Right lobe of liver (tissue), 6 donors: Measurements from ENCODE around the gene LRRC9. TPM values are rescaled to one million over a fixed set of nuclear protein-coding genes. Genes with fewer than 3 reads are reported as not detected.

Source experiments
- ATAC-seq, 4 donors: fragments of 200-7000 bp; cut with Tn5 transposase; one replicate each; pipeline ENCODE4 v1.9.1; 2020; ENCODE audit warnings: mild to moderate bottlenecking in 4 of 4, moderate library complexity in 4 of 4
- DNase-seq, 3 donors: peaks; one replicate each; pipeline ENCODE4 v3.0.0-alpha.2; 2020
- H3K27ac ChIP-seq, 3 donors: fragments of 200-600 bp; one replicate each; pipeline ENCODE4 v1.8.0; 2022
- H3K27me3 ChIP-seq, 2 donors: fragments of 200-600 bp; one replicate each; pipeline ENCODE4 v1.8.0; 2022
- H3K36me3 ChIP-seq, 4 donors: fragments of 200-600 bp; sonication (generic) in 1 of 4; one replicate each; pipeline versions ENCODE4 v1.5.1 to v1.8.0; 2017 to 2022; ENCODE audit warnings: control low read depth in 1 of 4
- H3K4me1 ChIP-seq, 4 donors: fragments of 200-600 bp; sonication (generic) in 1 of 4; one replicate each; pipeline versions ENCODE4 v1.5.1 to v1.8.0; 2017 to 2022; ENCODE audit warnings: control low read depth in 1 of 4
- H3K4me3 ChIP-seq, 3 donors: fragments of 200-600 bp; one replicate each; pipeline ENCODE4 v1.8.0; 2022
- H3K9me3 ChIP-seq, 4 donors: fragments of 200-600 bp; sonication (generic) in 1 of 4; one replicate each; pipeline versions ENCODE4 v1.5.1 to v1.8.0; 2017 to 2022; ENCODE audit warnings: control low read depth in 1 of 4
- POLR2A ChIP-seq: fragments of 450-650 bp; IDR thresholded peaks from one replicate; pipeline ENCODE4 v1.6.1; 2017; ENCODE audit warnings: antibody characterized with exemption, mild to moderate bottlenecking
- WGBS: methylation state at CpG from one replicate; pipeline ENCODE4 v1.1.6; 2018; ENCODE audit warnings: low coverage, low lambda C conversion rate; ENCODE audit not compliant: insufficient coverage; ENCODE audit errors: missing lambda C conversion rate; 5-methylcytosine and 5-hydroxymethylcytosine counted together
- intact Hi-C, 2 donors: fragments of 100-400 bp; cut with DNase I; formaldehyde crosslinking; loops; one replicate each; pipeline versions ENCODE4 v1.11.2 to v1.14.1; 2022
- total RNA-seq, 6 experiments: library from RNA; depleted of rRNA in 2 of 6; stranded (reverse); fragments of >200 nt in 2 of 6; fragmentation: NEBNext Ultra II Directional in 3 of 6; extraction: Animal tissue kit (Norgen Biotek cat#: 25700) in 3 of 6; gene quantifications; one replicate each; pipeline versions ENCODE4 v1.1.0 to v1.2.4, GENCODE V29; 2016 to 2023
- TF ChIP-seq, protein P1 (sequence below), 4 donors: fragments of 200-600 bp in 3 of 4; fragments of 450-650 bp in 1 of 4; IDR thresholded peaks; one replicate each; pipeline versions ENCODE4 v1.5.1 to v1.8.0; 2016 to 2022; ENCODE audit warnings: antibody characterized with exemption in 4 of 4, mild to moderate bottlenecking in 2 of 4
- donor health status: DM: no; HTN: yes; CAD: no.
- donor health status: DM: no; HTN: no; CAD: no.
- donor health status: DM: no; HTN: no; CAD: no.
- donor health status: DM: no; HTN: yes; CAD: no.
- donor health status: DM: no; HTN: yes; CAD: no.

The LRRC9 gene
- total RNA-seq, 6 experiments from 2014 or later = 0.15 TPM; not detected in 5

DNA sequence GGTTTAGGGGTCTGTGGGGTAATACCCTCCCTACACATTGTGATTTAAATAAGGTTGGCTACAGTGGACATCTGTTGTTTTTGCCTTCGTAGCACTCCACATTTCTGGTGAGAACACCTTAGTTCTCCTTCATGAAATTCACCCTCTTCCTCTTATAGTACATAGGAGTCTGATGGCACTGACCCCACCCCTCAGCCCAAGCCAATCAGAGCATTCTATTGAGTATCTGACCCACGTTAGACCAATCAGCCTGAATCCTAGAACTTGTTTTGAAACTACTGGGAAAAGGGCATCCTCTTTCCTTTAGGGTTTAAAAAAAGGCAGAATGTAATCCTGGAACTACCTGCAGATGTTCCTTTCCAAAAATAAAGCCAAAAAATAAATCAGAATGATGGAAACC lies 15.8 kb upstream of the LRRC9 start:
- Histone ChIP-seq H3K27me3 (no peaks in the 10 kb centered on the region), H3K4me1 (no peaks in the 10 kb centered on the region), H3K27ac (no peak overlapping the region), H3K9me3 (no peaks in the 10 kb centered on the region), H3K36me3 (no peaks in the 10 kb centered on the region), H3K4me3 (no peak overlapping the region)
- DNase-seq (no peak), ATAC-seq (no peak)
- TF ChIP-seq POLR2A = no peak
- TF ChIP-seq, protein P1, sequence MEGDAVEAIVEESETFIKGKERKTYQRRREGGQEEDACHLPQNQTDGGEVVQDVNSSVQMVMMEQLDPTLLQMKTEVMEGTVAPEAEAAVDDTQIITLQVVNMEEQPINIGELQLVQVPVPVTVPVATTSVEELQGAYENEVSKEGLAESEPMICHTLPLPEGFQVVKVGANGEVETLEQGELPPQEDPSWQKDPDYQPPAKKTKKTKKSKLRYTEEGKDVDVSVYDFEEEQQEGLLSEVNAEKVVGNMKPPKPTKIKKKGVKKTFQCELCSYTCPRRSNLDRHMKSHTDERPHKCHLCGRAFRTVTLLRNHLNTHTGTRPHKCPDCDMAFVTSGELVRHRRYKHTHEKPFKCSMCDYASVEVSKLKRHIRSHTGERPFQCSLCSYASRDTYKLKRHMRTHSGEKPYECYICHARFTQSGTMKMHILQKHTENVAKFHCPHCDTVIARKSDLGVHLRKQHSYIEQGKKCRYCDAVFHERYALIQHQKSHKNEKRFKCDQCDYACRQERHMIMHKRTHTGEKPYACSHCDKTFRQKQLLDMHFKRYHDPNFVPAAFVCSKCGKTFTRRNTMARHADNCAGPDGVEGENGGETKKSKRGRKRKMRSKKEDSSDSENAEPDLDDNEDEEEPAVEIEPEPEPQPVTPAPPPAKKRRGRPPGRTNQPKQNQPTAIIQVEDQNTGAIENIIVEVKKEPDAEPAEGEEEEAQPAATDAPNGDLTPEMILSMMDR (IDR thresholded peaks at IDR 0.05) = no peak
- intact Hi-C loops = loop anchor here in 1 of 2 donors (10.0 kb wide), 1 partner anchor 269 kb away; no protein-coding TSS in a partner anchor
- WGBS = 49% methylated on average over 2 of the region's 2 CpGs

GRCh38 chr14:59905188-59905587 lies 14.8 kb upstream of the LRRC9 start:
- intact Hi-C loops = loop anchor here in 1 of 2 donors (10.0 kb wide), 1 partner anchor 270 kb away; no protein-coding TSS in a partner anchor
- ATAC-seq (no peak), DNase-seq (no peak)
- no peaks in the 10 kb centered on the region for H3K4me1 ChIP-seq
- no peak for TF ChIP-seq POLR2A
- TF ChIP-seq, protein P1 (IDR thresholded peaks at IDR 0.05) = no peak
- H3K36me3 ChIP-seq = no peaks in the 10 kb centered on the region
- WGBS = 59% methylated on average over 2 of the region's 2 CpGs
- H3K9me3 ChIP-seq = no peaks in the 10 kb centered on the region
- no peaks in the 10 kb centered on the region for H3K27me3 ChIP-seq
- no peak overlapping the region for H3K27ac ChIP-seq
- no peak overlapping the region for H3K4me3 ChIP-seq

- no peaks in the 10 kb centered on the region for H3K36me3 ChIP-seq
- ATAC-seq (no peak), DNase-seq (no peak)
- H3K4me1 ChIP-seq = no peaks in the 10 kb centered on the region
- no peaks in the 10 kb centered on the region for H3K9me3 ChIP-seq
- H3K27me3 ChIP-seq = no peaks in the 10 kb centered on the region
- no peak overlapping the region for H3K4me3 ChIP-seq
- WGBS = 72% methylated on average over 2 of the region's 2 CpGs
- intact Hi-C loops = no loop called here
- H3K27ac ChIP-seq = no peak overlapping the region
- TF ChIP-seq POLR2A = no peak
- TF ChIP-seq, protein P1 (IDR thresholded peaks at IDR 0.05) = no peak
Observed at GRCh38 chr14:59912443-59912842, 7.5 kb upstream of the LRRC9 start.

DNA sequence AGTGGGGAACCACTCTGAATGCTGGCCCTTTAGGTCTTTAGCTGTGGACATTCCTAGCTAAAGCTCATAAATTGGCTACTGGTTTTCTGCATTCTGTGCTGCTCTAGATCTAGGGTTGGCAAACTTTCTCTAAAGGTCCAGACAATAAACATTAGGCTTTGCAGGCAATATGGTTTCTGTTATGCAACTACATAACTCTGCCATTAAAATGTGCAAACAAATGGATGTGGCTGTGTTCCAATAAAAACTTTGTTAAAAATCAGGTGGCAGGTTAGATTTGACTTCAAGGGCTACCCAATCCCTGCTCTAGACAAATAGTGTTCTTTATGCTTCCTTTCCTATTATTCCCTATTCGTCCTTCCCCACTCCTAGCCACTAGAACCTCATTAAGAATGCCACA lies 6.8 kb upstream of the LRRC9 start:
- Histone ChIP-seq H3K4me3 (no peak overlapping the region), H3K9me3 (no peaks in the 10 kb centered on the region), H3K27me3 (no peaks in the 10 kb centered on the region), H3K27ac (no peak overlapping the region), H3K36me3 (no peaks in the 10 kb centered on the region), H3K4me1 (no peaks in the 10 kb centered on the region)
- intact Hi-C loops = no loop called here
- no peak for ATAC-seq
- no peak for TF ChIP-seq POLR2A
- TF ChIP-seq, protein P1 (IDR thresholded peaks at IDR 0.05) = no peak
- 82% methylated on average over 1 of the region's 1 CpG for WGBS
- no peak for DNase-seq
